Stimulated activated CD8-positive, alpha-beta memory T cell treated with anti-CD3 and anti-CD28 coated beads, Interleukin-2, amount 100 ng/mL, for 48 hours (primary cell): Measurements from ENCODE around the gene SCNM1.

Experiments
- DNase-seq, 2 donors: peaks; one replicate each; pipeline ENCODE4 v3.0.0-alpha.2; 2020; ENCODE audit warnings: low read depth in 2 of 2

Gene SCNM1, protein sequence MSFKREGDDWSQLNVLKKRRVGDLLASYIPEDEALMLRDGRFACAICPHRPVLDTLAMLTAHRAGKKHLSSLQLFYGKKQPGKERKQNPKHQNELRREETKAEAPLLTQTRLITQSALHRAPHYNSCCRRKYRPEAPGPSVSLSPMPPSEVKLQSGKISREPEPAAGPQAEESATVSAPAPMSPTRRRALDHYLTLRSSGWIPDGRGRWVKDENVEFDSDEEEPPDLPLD

GRCh38 chr1:151165738-151166504, at the start of gene SCNM1, which contains the start of gene LYSMD1:
Gene SCNM1, plus strand, starts transcription at chr1:151166144. Its CDS starts 9 bp downstream, at chr1:151166153.
Gene LYSMD1, minus strand, starts transcription at chr1:151165902. Its CDS starts 644 bp downstream, at chr1:151165258.
- peak; percentile 82 to 92 for DNase-seq

GRCh38 chr1:151124763-151125403, 41.1 kb upstream of the SCNM1 start:
- DNase-seq = no peak

DNA sequence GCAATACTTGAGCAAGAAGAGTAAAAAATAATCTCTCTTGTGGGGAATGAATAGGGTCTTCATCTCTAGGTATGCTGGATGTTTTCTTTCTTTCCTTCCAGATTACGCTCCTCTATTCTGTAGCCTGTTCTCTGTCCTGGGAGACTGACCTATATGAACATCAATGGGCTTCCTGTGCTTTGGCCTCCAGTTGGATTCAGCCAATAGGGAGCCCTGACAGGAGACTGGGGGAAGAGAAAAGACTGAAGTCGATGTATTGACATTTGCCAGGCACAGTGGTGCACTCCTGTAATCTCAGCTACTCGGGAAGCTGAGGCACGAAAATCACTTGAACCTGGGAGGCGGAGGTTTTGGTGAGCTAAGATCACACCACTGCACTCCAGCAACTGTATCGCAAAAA, 37.1 kb upstream of the SCNM1 start:
- DNase-seq = no peak

- DNase-seq = peak; percentile 73 to 77
Measured at GRCh38 chr1:151130987-151131586, 34.9 kb upstream of the SCNM1 start.

DNA sequence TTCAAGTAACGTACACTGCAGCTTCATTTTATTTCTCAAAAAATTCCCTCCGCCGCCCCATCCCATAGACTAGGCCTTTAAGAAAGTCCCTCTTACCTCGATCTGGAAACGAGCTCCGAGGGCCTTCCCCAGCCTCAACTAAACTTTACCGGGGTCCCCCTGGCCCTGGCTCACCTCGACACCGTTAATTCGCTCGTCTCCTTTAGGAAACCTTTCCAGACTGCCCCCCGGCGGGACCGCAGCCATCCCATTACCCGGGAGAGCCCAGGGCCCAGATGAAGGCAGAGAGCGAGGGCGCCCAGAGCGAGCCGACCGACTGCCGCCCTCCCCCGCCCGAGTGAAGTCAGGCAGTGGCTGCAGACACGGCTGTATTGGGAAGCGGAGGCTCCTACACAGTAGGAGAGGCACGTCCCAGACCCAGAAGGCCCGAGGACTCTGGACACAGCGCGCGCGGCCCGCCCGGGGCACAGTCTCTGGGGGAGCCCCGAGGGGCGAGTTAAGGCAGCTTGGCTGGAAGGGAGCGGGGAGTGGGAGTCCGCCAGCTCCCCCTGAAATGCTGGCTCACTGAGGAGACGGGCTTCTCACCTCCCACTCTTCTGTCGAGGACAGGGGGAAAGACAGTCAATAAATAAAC, 34.1 kb upstream of the SCNM1 start:
- DNase-seq = no peak

DNA sequence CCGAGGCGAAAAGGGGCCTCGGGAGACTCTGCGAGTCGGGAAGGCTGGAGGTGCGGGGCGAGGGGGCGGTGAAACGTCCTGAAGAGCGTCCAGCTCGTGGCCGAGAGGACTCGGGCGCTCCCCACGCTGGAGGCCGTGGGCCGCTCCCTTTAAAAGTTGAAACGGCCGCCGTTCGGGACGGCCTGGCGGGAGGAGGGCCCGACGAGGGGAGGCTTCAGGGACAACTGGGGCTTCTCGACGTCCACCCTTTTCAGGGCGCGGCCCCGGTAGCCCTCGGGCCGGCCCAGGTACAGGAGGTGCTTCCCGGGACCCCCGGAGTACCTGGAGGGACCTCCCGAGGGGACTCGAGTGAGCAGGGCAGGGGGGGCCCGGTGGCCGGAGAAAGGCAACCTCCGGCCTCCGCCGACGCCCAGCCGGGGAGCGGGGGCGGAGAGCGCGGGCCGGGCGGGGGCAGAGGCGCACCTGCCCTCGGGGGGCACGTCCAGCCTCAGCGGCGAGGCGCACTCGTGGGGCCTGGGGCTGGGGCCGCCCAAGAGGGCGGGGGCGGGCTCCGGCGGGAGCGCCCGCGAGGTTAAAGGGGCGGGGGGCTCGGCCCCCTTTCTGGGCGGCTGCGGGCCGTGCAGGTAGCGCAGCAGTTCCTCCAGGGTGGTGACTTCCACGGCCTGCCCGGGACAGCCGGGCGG, 33.5 kb upstream of the SCNM1 start:
- DNase-seq = no peak

DNA sequence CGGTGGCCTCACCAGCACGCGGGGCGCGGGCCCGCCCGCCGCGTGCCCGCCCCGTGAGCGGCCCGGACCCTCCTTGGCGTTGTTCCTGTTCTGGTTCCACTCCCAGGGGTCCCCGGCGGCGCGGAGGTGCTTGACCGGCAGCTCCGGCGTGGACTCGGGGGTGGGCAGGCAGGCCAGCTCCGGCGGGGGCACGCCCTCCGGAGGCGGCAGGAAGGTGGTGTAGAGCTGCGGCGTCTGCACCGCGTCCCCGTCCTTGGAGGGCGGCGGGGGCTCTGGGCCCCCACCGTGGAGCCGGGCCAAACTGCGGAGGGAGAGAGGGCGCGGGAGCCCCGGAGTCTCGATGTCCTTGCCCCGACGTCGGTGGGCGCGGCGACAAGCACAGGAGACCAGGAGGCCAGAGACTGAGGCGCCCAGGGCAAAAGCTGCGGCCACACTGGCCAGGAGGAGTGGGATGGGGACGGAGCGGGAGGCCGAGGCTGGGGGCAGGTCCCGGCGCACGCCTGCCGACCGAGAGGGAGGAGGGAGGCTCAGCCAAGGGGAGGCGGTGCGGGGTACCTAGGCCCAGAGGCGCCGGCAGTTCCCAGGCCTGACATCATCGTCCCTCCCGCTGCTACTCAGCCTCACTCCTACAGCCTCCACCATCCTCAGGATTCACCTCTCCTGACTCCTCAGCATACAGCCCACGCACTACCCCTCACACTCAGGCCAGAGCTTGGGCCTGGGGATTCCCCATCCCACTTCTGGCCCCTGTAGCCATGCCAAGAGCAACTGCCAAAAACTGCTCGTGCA, 32.7 kb upstream of the SCNM1 start:
- no peak for DNase-seq

DNA sequence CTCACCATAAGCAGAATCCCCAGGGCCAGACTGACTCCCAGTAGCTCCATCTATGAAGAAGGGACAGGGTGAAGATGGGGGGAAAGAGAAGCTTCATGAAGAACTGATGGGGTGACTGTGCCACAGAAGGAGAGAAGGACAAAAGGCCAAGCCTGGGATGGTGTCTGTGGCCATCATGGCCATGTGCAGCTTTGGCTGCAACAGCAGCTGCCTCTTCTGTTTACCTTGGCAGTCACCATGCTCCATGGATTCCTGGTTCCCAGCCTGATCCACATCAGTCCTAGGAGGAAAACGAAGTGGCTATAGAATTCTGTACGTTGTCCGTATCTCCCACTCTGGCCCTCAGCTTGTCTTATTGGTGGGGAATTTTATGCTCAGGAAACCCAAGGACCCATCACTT, 31.5 kb upstream of the SCNM1 start:
- no peak for DNase-seq

- no peak for DNase-seq
Measured at GRCh38 chr1:151134991-151135390, 31.0 kb upstream of the SCNM1 start.

DNA sequence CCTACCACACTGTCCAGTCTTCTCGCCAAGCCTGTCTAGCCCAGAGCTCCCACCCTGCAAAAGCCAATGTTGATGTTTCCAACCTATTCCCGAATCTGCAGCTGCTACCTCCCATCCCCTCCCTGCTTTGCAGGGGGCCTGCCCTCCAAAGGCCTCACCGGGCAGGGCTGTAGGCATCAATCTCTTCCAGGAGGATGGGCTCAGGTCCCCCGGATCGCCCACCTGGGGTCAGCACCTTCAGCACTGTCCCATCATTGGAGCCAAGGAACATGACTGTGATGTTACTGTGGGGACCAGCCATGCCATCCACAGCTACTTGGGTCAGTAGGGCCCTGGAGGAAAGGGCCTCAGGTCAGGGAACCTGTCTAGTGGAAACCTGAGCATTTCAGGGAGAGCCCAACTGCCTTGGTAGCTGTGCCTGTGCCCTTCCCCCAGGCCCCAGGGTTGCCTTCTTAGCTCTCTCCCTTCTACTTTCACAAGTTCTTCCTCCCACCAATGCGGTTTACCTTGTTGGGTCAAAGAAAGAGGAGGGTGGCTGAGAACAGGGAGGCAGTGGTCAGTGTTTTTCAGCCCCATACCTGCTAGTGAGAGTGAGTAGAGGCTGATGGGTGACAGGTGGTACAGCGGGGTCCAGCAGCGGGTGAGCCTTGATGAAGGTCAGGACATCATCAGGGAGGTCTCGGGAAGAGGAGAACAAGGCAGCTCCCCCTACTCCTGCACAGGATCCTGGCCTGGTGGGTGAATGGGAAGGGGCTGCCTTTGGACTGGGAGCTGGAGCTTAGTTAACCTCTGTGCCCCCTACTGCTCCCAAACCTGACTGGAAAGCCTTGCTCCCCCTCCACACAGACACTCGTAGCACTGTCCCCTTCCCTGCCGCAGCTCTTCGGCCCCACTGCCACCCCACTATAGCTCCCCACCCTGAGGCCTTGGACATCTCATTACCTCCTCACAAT, 30.2 kb upstream of the SCNM1 start:
- no peak for DNase-seq

GRCh38 chr1:151137789-151138188, 28.2 kb upstream of the SCNM1 start:
- no peak for DNase-seq

DNA sequence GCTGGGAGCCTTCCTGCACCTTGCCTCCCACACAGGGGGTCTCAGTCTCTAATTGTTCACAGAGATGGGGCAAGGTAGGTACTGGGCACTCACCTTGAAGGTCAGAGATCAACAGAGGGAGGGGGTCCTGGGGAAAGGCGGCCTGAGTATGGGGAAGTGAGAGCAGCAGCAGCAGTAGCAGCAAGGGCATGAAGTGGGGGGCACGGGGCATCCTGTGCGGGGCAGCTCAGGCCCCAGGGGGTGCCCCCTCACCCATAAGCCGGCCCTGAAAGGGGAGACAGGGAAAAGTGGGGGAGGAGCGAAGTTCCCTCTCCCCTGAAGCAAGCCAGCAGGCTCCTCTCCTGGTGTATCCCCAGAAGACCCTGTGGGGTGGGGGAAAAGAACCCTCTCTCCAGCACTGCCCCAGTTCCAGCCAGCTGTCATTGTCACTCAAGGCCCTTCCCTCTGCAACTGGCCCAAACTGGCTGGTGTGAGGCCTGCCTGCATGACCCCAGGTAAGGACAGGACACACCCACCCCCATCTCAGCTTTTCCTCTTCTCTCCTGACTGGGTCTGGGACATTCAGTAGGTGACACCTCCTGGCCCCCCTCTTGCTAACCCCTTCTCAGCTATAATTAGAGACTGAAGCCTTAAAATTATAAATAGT, 23.4 kb upstream of the SCNM1 start:
- no peak for DNase-seq

GRCh38 chr1:151143057-151143435, 22.9 kb upstream of the SCNM1 start:
- no peak for DNase-seq

DNA sequence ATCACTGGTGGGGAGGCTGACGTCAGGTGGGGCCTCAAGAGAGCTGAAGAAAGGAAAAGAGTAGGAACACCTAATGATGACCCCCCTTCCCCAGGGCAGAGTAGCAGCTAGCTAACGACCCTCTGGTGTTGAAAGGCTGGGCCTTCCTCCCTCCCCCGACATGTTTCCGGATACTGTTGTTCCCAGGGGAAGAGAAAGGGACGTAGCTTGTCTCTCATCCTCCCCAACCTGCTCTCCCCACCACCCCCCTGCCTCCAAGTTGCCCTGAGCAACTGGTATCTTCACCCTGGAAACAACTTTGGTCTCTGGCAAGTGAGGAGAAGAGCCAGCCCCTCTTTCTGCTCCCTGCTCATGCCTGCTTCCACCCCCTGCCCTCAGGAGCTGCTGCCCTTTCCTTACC, 22.0 kb upstream of the SCNM1 start:
- DNase-seq = no peak

GRCh38 chr1:151144474-151145303, 21.3 kb upstream of the SCNM1 start:
- no peak for DNase-seq

DNA sequence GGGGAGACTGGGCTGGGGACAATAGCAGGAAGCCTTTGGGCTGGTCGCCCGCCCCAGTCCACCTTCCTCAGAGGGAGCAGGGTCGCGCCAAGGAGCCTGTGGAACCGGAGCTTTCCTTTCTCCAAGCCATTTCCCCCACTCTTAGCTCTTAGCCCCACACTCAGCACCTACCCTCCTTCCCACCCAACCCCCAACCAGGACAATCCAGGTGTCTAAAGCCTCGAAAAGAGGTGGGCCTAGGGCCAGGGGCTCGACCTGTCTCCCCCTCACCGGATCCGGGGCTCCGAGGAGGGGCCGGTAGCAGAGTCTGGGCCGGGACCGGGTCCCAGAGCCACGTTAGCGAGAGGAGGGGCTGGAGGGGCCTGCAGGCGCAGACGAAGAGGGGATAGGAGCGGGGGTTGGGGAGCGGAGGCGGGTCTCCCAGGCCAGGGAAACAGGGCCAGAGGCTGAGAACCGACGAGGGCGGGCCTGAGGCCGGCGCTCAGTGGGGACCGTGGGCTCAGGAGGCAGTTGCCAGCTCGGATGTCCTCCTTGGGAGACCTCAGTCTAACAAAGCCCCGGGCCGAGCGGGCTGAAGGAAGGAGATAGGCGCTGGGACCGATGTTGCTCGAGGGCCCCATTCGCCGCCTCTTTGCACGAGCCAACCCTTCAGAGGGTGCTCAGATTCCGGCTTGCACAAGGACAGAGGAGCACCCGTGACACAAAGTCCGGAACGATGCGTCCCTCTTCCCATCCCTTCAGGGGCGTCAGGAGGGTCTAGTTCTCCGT, 20.5 kb upstream of the SCNM1 start:
- DNase-seq = no peak

DNA sequence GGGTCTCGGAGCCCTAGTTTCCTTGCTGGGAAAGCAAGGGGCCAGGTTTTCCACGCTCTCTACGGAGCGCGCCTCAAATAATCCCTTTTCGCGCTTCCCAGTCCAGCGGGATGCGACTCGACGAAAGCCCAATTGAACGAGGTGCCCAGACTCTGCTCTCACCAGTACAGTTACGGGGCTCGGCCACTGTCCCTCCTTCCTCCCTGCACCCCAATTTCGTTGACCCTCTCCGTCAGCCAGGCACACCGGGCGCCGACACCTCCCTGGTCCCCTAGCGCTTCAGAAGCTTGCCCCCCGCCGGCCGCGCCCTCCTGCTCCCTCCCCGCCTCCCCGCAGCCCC, 19.9 kb upstream of the SCNM1 start:
- no peak for DNase-seq
